ENCODE measurements around the gene THRA.

Gene THRA

GRCh38 chr17:40079545-40079944, 16.8 kb downstream of the THRA start:
- FAIRE-seq (no peak), DNase-seq (ENCODE audit: low spot score) (no peak)

DNA sequence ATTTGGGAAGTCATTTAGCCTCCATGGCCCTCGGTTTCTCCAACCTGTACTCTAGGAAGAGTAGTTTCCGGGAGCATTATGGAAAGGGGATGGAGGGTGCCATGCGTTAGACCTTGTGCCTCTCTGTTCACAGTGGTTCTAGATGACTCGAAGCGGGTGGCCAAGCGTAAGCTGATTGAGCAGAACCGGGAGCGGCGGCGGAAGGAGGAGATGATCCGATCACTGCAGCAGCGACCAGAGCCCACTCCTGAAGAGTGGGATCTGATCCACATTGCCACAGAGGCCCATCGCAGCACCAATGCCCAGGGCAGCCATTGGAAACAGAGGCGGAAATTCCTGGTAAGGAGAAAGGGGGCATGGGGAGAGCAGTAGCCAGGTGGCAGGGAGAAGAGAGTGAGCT, 21.7 kb downstream of the THRA start:
- no peak for FAIRE-seq
- DNase-seq (ENCODE audit: low spot score) = no peak

DNA sequence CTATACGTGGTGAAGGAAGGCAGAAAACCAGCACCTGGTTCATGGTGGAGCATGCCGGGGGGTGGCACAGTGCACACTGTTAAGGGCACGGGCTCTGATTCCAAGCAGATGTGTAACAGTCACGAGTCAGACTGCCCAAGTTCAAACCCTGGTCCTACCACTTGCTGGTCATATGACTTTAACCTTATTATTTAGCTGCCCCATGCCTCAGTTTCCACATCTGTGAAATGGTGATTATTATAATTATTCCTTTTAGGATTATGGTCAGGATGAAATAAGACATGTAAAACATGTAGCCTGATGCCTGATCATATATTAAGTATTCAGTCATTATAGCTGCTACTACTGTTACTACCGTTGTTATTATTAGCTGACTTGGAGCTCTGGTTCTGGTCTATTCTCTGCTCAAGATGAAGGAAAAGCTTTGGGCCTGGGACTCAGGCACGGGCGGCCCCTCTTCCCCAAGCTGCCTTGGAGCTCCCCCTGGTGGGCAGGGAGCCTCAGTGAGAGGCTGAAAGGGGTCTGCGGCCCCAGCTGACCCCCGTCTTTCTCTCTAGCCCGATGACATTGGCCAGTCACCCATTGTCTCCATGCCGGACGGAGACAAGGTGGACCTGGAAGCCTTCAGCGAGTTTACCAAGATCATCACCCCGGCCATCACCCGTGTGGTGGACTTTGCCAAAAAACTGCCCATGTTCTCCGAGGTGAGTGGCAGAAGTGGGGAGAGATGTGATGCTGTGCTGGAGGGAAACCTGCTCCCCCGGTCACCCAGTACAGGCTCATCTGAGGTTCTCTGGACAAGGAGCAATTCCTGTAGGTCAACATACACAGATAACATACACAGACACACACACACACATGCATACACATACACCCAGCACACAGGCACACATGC, 23.6 kb downstream of the THRA start:
- no peak for DNase-seq (ENCODE audit: low spot score)
- no peak for FAIRE-seq

DNA sequence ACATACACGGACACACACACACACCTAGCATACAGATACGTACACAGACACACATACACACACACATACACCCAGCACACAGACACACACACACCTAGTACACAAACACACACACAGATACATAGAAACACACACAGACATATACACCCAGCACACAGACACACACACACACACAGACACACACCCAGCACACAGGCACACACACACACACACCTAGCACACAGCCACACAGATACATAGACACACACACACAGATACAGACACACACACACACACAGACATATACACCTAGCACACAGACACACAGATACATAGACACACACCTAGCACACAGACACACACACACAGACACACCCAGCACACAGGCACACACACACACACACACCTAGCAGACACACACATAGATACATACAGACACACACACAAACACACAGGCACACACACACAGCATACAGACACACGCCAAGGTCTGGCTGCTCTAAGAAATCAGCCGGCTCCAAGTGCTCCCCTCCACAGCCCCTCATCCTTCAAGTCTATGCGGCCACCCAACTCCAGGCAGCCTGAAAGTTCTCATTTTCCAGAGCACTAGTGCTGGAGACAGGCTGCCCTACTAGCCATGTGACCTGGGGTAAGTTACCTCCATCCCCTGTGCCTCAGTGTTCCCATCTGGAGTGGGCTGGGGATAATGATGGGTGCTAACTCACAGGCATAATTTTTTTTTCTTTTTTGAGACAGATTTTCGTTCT, 24.5 kb downstream of the THRA start:
- FAIRE-seq (no peak), DNase-seq (ENCODE audit: low spot score) (no peak)

DNA sequence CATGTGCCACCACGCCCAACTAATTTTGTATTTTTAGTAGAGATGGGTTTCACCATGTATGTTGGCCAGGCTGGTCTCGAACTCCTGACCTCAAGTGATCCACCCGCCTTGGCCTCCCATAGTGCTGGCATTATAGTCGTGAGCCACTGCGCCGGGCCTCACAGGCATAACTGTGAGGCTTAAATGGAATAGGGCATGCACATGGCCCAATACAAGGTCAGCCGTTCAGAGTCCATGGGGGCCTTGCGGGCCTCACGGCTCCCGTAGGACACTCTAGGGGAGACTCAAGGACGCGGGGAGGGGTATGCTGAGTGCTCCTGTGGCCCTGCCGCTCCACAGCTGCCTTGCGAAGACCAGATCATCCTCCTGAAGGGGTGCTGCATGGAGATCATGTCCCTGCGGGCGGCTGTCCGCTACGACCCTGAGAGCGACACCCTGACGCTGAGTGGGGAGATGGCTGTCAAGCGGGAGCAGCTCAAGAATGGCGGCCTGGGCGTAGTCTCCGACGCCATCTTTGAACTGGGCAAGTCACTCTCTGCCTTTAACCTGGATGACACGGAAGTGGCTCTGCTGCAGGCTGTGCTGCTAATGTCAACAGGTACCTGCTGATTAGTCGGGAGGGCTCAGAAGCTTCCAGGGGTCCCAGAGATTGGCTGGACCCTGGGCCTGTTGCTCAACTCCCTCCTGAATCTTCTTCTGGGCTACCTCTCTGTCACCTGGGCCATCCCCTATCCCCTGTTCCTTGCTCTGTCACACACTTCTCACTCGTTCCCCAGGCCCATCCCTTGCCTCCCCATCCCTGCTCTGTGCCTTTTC, 25.3 kb downstream of the THRA start:
- DNase-seq (ENCODE audit: low spot score) = no peak
- no peak for FAIRE-seq

DNA sequence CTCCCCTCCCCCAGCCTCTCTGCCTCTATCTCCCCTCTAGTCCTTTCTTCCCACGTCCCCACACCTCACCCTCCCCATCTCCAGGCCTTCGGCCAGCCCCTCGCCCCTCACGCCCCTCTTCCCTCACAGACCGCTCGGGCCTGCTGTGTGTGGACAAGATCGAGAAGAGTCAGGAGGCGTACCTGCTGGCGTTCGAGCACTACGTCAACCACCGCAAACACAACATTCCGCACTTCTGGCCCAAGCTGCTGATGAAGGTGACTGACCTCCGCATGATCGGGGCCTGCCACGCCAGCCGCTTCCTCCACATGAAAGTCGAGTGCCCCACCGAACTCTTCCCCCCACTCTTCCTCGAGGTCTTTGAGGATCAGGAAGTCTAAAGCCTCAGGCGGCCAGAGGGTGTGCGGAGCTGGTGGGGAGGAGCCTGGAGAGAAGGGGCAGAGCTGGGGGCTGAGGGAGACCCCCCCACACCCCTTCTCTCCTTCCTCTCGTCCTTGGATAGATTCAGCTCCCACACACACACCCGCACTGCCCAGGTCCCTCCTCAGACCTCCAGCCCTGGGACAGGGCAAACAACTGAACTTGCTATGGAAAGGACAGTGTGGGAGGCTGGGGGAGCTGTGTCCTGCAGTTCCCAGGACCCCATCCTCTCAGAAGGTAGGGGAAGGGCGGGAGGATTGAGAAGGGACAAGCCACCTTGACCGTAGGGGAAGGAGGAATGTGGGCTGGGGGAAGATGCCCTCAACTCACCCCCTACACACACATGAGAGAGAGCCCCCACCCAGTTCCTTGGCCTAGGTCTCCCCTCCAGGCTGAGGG, 26.5 kb downstream of the THRA start:
- no peak for FAIRE-seq

DNA sequence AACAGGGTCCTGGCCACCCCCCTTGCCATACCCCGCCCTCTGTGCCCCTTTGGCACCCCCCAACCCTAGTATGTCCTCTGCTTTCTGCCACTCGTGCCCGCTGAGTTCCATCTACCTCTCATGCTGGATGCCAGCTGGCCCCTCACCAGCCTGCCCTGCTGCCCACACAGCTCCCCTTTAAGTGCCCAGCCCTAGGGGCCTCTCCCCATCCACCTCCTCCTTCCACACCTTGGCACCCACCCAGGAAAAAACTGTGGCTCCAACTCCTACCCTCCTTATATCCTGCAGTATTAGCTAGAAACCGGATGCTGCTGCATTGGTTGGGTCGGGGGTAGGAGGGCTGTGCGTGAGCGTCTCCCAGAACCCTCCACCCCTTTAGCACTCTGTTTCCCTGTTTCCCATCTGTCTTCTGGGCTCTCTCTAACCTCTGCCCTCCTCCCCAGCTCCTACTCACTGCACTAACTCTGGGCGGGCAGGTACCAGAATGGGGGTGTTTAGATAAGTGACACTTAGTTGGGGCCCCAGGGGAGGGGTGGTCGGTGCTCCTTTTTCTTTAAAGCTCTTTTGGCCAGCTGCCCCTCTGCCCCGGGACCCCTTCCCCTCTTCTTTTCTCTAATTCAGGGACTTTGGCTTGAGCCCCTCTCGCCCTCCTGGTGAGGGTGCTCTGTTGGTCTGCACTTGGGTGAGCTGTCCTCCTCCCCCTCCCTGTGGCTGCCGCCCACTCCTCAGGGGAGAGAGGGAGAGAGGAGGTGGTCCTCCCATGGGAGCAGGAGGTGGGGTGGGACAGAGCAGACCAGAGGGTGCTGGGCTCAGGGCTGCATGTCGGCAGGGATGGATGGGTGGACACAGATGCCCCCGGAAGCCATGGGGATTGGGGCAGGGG, 27.7 kb downstream of the THRA start:
- FAIRE-seq (no peak), DNase-seq (ENCODE audit: low spot score) (no peak)

More for the DNA sequence above, 26.5 kb downstream of the THRA start:
- DNase-seq (ENCODE audit: low spot score) = no peak

GRCh38 chr17:40091691-40092397, 29.1 kb downstream of the THRA start:
- FAIRE-seq (no peak), DNase-seq (ENCODE audit: low spot score) (no peak)

- FAIRE-seq (no peak), DNase-seq (ENCODE audit: low spot score) (no peak)
Measured at GRCh38 chr17:40092581-40092980, 29.8 kb downstream of the THRA start.

DNA sequence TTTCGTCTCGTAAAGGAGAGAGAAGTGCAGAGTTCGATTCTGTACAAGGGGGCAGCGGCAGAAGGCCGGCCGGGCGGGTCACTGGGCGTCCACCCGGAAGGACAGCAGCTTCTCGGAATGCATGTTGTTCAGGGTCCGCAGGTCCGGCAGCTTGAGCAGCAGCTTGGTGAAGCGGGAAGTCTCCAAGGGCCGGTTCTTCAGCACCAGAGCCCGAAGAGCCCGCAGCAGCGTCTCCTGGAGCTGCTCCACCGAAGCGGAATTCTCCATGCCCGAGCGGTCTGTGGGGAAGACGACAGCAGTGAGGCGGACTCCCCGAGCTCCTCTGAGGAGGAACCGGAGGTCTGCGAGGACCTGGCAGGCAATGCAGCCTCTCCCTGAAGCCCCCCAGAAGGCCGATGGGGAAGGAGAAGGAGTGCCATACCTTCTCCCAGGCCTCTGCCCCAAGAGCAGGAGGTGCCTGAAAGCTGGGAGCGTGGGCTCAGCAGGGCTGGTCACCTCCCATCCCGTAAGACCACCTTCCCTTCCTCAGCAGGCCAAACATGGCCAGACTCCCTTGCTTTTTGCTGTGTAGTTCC, 30.3 kb downstream of the THRA start:
- FAIRE-seq = no peak

DNA sequence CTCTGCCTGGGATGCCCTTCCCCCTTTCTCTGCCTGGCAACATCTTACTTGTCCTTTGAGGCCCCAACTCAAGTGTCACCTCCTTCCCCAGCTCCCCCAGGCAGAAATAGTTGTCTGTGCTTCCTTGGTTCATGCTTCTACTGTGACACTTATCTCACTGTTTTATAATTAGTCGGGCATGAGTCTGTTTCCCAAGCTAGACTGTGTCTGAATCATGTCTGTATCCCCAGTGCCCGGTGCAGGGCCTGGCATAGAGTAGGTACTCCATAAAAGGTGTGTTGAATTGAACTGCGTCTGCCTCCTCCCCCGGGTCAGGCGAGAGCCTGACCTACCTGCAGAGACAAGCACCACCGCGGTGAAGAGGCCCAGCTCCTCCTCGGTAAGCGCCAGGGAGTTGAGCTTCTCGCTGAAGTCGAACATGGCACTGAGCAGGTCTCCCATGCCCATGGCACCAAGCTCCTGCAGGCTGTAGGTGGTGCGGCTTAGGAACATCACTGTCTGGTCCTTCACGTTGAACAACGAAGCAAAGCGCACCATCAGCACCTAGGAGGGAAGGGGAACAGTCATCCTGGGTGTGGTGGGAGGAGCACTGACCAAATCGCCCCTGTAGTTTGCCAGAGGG, 30.9 kb downstream of the THRA start:
- FAIRE-seq (no peak), DNase-seq (ENCODE audit: low spot score) (no peak)

More for the DNA sequence above, 30.3 kb downstream of the THRA start:
- no peak for DNase-seq (ENCODE audit: low spot score)

- no peak for DNase-seq (ENCODE audit: low spot score)
- no peak for FAIRE-seq
Measured at GRCh38 chr17:40094874-40095273, 32.1 kb downstream of the THRA start.

- DNase-seq (ENCODE audit: low spot score) (no peak), FAIRE-seq (no peak)
Measured at GRCh38 chr17:40095351-40095943, 32.7 kb downstream of the THRA start.

DNA sequence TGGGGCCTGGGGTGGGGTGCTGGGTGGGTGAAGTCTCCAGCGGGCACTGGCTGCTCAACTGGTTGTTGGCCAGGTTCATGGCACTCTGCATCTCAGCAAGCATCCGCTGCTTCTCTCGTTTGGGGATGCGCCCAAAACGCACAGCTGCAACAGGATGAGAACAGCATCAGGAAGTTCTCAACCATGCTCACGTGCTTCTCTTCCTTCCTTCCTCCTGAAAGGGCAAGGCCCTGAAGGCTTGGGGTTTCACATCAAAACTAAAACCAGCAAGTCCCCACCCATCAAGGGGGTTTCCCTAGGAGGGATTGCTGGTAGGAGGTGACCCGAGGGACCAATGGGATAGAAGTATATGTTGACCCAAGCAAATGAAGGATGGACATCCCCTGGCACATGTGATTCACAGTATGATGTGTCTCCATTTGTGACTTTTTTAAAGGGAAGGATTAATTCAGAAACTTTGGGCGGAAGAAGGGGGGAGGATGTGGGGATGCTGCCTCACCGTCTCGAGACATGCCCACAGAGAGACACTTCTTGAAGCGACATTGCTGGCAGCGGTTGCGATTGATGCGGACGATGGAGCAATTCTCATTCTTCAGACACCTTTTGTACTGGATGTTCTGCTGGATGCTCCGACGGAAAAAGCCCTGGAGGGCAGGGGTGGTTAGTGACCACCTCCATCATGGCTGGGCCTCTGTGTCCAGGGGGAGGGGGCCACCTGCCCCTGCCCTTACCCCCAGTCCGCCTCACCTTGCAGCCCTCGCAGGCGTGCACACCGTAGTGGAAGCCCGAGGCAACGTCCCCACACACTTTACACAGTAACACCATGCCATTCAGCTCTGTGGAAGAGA, 33.4 kb downstream of the THRA start:
- FAIRE-seq = no peak
- DNase-seq (ENCODE audit: low spot score) = no peak

- FAIRE-seq = no peak
- DNase-seq (ENCODE audit: low spot score) = no peak
Measured at GRCh38 chr17:40097087-40097486, 34.3 kb downstream of the THRA start.

- DNase-seq (ENCODE audit: low spot score) = no peak
- no peak for FAIRE-seq
Measured at GRCh38 chr17:40097931-40098845, 35.4 kb downstream of the THRA start.

All from RCC 7860 (cell line).